Subcutaneous adipose tissue (tissue), 4 donors: ENCODE data around the gene TGFBR1. TPM values are rescaled to one million over a fixed set of nuclear protein-coding genes. Genes with fewer than 3 reads are reported as not detected.

Experiments
- CTCF ChIP-seq: fragments of 450-650 bp; IDR thresholded peaks from one replicate; pipeline ENCODE4 v1.5.1; 2016; ENCODE audit warnings: low read depth, mild to moderate bottlenecking, control low read depth, antibody characterized with exemption, moderate library complexity
- total RNA-seq, 4 donors: library from RNA; depleted of rRNA; stranded (reverse); fragments of >200 nt; gene quantifications; one replicate each; pipeline ENCODE4 v1.1.0, GENCODE V29; 2016

TGFBR1 gene
- total RNA-seq, 4 donors from 2014 or later, result 32.0 to 50.7 (median 36.7) TPM

DNA sequence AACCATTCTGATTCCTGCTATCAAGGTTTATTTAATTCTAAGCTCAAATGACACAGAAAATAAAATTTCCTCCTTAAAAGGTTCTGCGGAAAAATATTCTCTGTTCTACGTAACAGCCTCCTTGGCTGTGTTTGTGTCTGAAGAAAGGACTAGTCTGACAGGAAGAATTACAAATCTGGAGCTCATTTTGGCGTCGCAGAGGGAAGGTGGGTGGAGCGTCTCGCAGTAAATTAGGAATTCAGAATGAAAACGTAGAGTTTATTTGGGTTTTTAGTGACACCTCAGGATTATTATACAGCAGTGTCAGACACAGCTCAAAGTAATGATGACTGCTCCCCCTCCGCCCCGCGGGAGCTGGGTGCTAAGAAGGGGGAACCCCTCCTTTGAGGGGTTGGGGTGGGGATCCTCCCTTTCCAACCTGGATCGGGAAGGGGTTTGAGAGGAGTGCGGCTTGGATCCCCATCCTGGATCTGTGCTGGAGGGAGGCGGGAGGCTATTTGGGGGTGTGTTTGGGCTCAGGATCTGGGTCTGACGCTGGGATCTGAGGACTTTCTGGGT, 933 bp upstream of the TGFBR1 start:
- no peak for TF ChIP-seq CTCF

DNA sequence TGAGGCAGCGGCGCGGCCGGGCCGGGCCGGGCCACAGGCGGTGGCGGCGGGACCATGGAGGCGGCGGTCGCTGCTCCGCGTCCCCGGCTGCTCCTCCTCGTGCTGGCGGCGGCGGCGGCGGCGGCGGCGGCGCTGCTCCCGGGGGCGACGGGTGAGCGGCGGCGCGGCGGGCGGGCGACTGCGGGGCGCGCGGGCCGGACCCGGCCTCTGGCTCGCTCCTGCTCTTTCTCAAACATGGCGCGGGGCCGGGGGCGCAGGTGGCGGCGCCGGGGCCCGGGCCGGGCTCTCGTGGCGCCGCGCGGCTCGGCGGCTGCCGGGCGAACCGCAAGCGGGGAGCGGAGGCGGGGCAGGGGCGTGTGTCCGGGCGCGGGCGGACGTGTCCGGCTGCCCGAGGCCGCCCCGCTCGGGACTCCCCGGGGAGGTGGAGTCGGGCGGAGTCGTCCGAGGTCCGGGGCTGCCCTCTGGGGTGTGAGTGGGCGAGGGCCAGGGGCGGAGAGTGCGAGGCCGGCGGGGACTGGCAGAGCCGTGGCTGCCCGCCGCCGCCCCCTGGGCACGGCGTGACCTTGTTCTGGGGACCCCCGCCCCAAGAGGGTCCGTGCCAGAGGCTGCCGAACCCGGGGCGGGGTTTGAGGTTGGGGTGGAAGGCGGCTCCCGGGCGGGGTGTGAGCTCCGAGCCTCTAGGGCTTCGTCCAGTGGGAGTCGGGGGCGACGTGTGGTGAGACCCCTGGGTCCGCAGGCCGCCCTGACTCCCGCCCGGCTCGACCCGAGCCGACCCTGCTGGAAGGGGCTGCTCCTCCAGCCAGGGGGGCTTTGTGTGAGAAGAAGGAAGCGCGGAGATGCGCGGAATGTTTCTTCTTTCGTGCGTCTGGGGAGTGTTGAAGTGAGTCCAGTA, 485 bp downstream of the TGFBR1 start:
- no peak for TF ChIP-seq CTCF

GRCh38 chr9:99106044-99106375, 1.1 kb downstream of the TGFBR1 start:
- TF ChIP-seq CTCF, result no peak

DNA sequence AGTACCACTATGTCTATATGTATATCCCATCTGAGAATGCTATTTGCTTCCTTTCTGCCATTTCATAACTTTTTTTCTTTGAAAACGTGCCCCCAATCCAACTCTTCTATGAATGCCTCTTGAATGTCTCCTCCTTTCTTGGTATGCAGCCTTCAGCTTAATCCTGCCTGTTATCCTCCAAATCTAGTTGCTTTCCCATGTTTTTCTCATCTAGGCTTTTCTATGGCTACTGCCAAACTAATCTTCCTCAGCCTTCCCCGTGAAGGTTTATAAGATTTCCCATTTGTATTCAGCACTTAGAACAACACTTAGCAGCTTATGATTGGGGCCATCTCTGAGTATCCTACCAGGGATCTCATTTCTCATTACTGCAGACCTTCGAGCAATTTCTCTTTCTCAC, 2.5 kb downstream of the TGFBR1 start:
- TF ChIP-seq CTCF, result no peak

DNA sequence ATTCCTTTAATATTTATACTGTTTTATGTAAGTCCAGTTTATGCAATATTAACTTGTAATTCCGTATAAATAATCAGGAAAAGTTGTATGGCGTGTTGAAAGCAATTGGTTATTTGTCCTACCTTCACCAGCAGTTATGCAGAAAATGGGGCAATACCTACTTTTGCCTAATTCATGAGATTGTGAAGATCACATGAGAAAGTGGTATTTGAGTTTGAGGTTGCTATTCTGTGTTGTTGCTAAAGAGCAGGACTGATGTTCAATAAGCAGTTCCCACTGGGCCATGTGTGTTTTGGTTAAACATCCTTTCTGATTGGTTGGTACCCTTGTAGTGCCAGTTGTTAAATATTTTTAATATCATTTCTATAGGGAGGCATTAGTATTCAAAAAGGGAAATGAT, 3.2 kb downstream of the TGFBR1 start:
- TF ChIP-seq CTCF, result no peak

DNA sequence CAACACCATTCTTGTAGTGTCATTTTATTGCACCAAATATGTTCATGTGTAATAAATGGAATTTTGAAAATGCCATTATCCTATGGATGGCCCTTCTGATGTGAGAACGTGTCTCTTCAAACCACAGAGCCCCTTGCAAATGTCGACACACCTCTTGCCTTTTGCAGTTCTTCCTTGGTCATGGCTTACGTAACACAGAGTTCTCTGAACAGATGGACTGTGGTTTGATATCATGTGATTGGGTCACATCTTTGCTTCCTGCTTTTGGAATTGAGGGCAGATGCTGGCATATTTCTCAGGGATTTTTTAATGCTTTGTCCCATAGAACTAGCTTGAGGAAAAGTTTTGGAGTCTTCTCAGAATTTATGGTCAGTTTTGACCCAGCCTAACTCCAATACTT, 4.6 kb downstream of the TGFBR1 start:
- no peak for TF ChIP-seq CTCF

DNA sequence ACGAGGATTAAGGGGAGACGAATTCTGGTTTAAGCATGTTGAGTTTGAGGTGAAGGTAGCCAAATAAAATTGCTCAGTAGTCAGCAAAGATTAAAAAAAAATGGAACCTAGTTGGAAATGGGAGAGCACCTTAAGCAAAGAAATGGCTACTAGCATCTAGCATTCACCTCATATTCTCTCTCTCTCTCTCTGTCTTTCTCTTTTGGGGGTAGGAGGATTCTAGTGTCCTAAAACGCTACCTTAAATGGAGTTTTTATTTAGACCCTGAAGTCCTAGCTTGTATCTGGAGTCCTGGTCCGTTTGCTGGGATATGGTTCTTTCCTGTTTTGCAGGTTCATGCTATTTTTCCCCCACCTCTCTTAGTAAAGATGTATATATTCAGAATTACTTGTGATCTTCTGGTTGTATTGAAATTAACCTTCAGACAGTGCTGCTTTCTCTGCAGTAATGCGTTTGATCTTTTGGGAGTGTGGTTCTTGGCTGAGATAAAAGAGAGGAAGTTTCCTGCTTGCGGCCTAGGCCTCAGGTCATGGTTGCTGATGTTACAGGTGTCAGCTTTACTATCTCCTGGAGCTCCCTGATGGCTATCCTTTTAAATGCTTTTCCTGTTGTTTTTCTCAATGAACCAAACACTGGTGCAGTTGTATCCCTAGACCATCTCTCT, 8.0 kb downstream of the TGFBR1 start:
- TF ChIP-seq CTCF, result no peak
